B cell (primary cell): Measurements from ENCODE around the gene PLEKHA8. TPM values are rescaled to one million over a fixed set of nuclear protein-coding genes. Genes with fewer than 3 reads are reported as not detected.

Experiments
- ATAC-seq: fragments of 200-7000 bp; cut with Tn5 transposase; one replicate; pipeline ENCODE4 v1.10.0; 2021; ENCODE audit warnings: low read depth, mild to moderate bottlenecking, moderate number of reproducible peaks, moderate library complexity
- CTCF ChIA-PET: fragments of 350-600 bp; sonication (Branson Sonifier 250); formaldehyde crosslinking; loops from one replicate; lab custom pipeline; 2021; ENCODE audit warnings: antibody characterized with exemption, inconsistent platforms; lab: Charles Lee
- POLR2A ChIA-PET: fragments of 350-600 bp; sonication (Branson Sonifier 250); formaldehyde crosslinking; loops from one replicate; lab custom pipeline; 2021; ENCODE audit warnings: antibody characterized with exemption; lab: Charles Lee
- DNase-seq: peaks from one replicate; pipeline ENCODE4 v3.0.0; 2013
- H2AFZ ChIP-seq: 2 replicates; pipeline ENCODE4 v1.6.1; 2012; ENCODE audit warnings: mild to moderate bottlenecking, low read depth, low read length; ENCODE audit not compliant: insufficient read depth, poor library complexity, severe bottlenecking
- H3K27ac ChIP-seq, 2 donors: 1 replicate in 1 of 2; 2 replicates in 1 of 2; pipeline ENCODE4 v1.5.1; 2012 to 2013; ENCODE audit warnings: low read length in 2 of 2, mild to moderate bottlenecking in 2 of 2, moderate library complexity in 1 of 2
- H3K27me3 ChIP-seq, 4 experiments: fragments of 200-600 bp in 1 of 4; sonication (generic) in 1 of 4; replicated peaks in 1 of 4; 1 replicate in 2 of 4; 2 replicates in 2 of 4; pipeline versions ENCODE4 v1.6.1 to v1.7.0; 2013 to 2016; ENCODE audit warnings: low read length in 3 of 4, mild to moderate bottlenecking in 2 of 4, mixed read lengths in 1 of 4, moderate library complexity in 1 of 4; ENCODE audit not compliant: insufficient read depth in 4 of 4, control insufficient read depth in 3 of 4; ENCODE audit errors: control extremely low read depth in 1 of 4
- H3K36me3 ChIP-seq, 2 experiments: replicated peaks in 1 of 2; 1 replicate in 1 of 2; 2 replicates in 1 of 2; pipeline versions ENCODE4 v1.6.1 to v1.7.1; 2013; ENCODE audit warnings: low read length in 1 of 2; ENCODE audit not compliant: insufficient read depth in 2 of 2, control insufficient read depth in 1 of 2; ENCODE audit errors: control extremely low read depth in 1 of 2, extremely low read depth in 1 of 2
- H3K4me1 ChIP-seq, 2 donors: fragments of 200-600 bp in 1 of 2; sonication (generic) in 1 of 2; 1 replicate in 1 of 2; 2 replicates in 1 of 2; pipeline versions ENCODE4 v1.5.1 to v1.6.1; 2013 to 2017; ENCODE audit warnings: low read length in 2 of 2; ENCODE audit not compliant: control insufficient read depth in 2 of 2, insufficient read depth in 2 of 2
- H3K4me2 ChIP-seq: replicated peaks from 2 replicates; pipeline ENCODE3; 2012; ENCODE audit warnings: mild to moderate bottlenecking, low read depth, low read length; ENCODE audit not compliant: poor library complexity, severe bottlenecking
- H3K4me3 ChIP-seq, 5 experiments: fragments of 200-600 bp in 1 of 5; sonication (generic) in 1 of 5; 1 replicate in 3 of 5; 2 replicates in 2 of 5; pipeline versions ENCODE4 v1.5.1 to v1.7.0; 2011 to 2016; ENCODE audit warnings: low read length in 4 of 5, mild to moderate bottlenecking in 4 of 5, low read depth in 2 of 5, control low read depth in 1 of 5, moderate library complexity in 1 of 5; ENCODE audit not compliant: insufficient read depth in 1 of 5; ENCODE audit errors: control extremely low read depth in 1 of 5, extremely low read depth in 1 of 5
- H3K79me2 ChIP-seq: fragments of 200-600 bp; sonication (generic); one replicate; pipeline ENCODE4 v1.6.0; 2016; ENCODE audit warnings: low read length; ENCODE audit not compliant: control insufficient read depth, insufficient read depth
- H3K9ac ChIP-seq: fragments of 200-600 bp; sonication (generic); 2 replicates; pipeline ENCODE4 v1.6.1; 2017; ENCODE audit warnings: mild to moderate bottlenecking, low read length, moderate library complexity
- H3K9me3 ChIP-seq, 3 donors: one replicate each; pipeline versions ENCODE4 v1.6.1 to v1.7.1; 2013; ENCODE audit warnings: low read length in 2 of 3; ENCODE audit not compliant: control insufficient read depth in 2 of 3, insufficient read depth in 1 of 3; ENCODE audit errors: control extremely low read depth in 1 of 3
- H4K20me1 ChIP-seq: 2 replicates; pipeline ENCODE4 v1.6.0; 2012; ENCODE audit warnings: mild to moderate bottlenecking, low read length; ENCODE audit not compliant: insufficient read depth, control insufficient read depth, poor library complexity, severe bottlenecking
- H3K27ac Mint-ChIP-seq: one replicate; pipeline ENCODE4 v1.8.0; 2021; ENCODE audit warnings: mixed read lengths
- H3K27me3 Mint-ChIP-seq: one replicate; pipeline ENCODE4 v1.8.0; 2021; ENCODE audit warnings: mixed read lengths
- H3K4me1 Mint-ChIP-seq: one replicate; pipeline ENCODE4 v1.8.0; 2021; ENCODE audit warnings: mixed read lengths
- H3K4me3 Mint-ChIP-seq: one replicate; pipeline ENCODE4 v1.8.0; 2021; ENCODE audit warnings: mixed read lengths
- H3K9me3 Mint-ChIP-seq: one replicate; pipeline ENCODE4 v1.8.0; 2022; ENCODE audit warnings: mixed read lengths; ENCODE audit not compliant: insufficient read depth
- CTCF ChIP-seq: fragments of 200-600 bp; IDR thresholded peaks from one replicate; pipeline ENCODE4 v1.8.0; 2022; ENCODE audit warnings: antibody characterized with exemption, mild to moderate bottlenecking
- EZH2 ChIP-seq: IDR thresholded peaks from 2 replicates; pipeline ENCODE4 v1.6.1; 2012; ENCODE audit warnings: borderline replicate concordance, low read depth, mild to moderate bottlenecking, moderate library complexity, low read length; ENCODE audit not compliant: insufficient read depth, poor library complexity, severe bottlenecking
- WGBS: methylation state at CpG from one replicate; pipeline ENCODE4 v1.1.5; 2013; ENCODE audit warnings: missing lambda C conversion rate; ENCODE audit not compliant: insufficient coverage; 5-methylcytosine and 5-hydroxymethylcytosine counted together
- intact Hi-C: fragments of 100-400 bp; cut with micrococcal nuclease; formaldehyde crosslinking; loops from one replicate; pipeline ENCODE4 v1.10.0; 2022
- polyA plus RNA-seq: library from polyadenylated mRNA; depleted of rRNA; stranded (reverse); fragments of >200 nt; gene quantifications from 2 replicates; pipeline ENCODE4 v1.2.3, GENCODE V29; 2012
- total RNA-seq, 2 donors: library from RNA; stranded (reverse); fragments of 120-200 nt in 1 of 2; gene quantifications; 1 replicate in 1 of 2; 2 replicates in 1 of 2; pipeline versions ENCODE4 v1.2.3 to v1.2.4, GENCODE V29; 2013 to 2022

The PLEKHA8 gene
- total and polyA plus RNA-seq, 2 donors (not counting 1 experiment from before 2014, with no cell fraction given): 1.7 to 10.5 TPM

GRCh38 chr7:30172451-30172850 lies 144.2 kb downstream of the PLEKHA8 start:
- no peaks in the 10 kb centered on the region for H3K27me3 ChIP-seq
- H4K20me1 ChIP-seq: no peaks in the 10 kb centered on the region
- H3K4me1 ChIP-seq: peaks cover 17 to 19% of the 10 kb centered on the region in 2 donors
- no peak overlapping the region for H3K9ac ChIP-seq
- H3K36me3 ChIP-seq: no peaks in the 10 kb centered on the region
- no peak overlapping the region for H3K4me3 ChIP-seq
- CTCF ChIA-PET: no interaction called here
- Mint-ChIP-seq H3K27ac (no peak overlapping the region), H3K27me3 (no peaks in the 10 kb centered on the region), H3K4me1 (peaks cover 25% of the 10 kb centered on the region), H3K9me3 (no peaks in the 10 kb centered on the region), H3K4me3 (no peak overlapping the region)
- DNase-seq: no peak
- WGBS: 97% methylated on average over 2 of the region's 3 CpGs
- H3K4me2 ChIP-seq: no peak overlapping the region
- no peak for TF ChIP-seq CTCF
- no peak for TF ChIP-seq EZH2
- no peak for ATAC-seq
- no peak overlapping the region for H3K27ac ChIP-seq
- intact Hi-C loops: no loop called here
- POLR2A ChIA-PET: no interaction called here
- H3K9me3 ChIP-seq: no peaks in the 10 kb centered on the region
- no peaks in the 10 kb centered on the region for H3K79me2 ChIP-seq
- H2AFZ ChIP-seq: no peak overlapping the region

GRCh38 chr7:30173058-30173897 lies 145.1 kb downstream of the PLEKHA8 start:
- TF ChIP-seq EZH2 (no peak), CTCF (no peak)
- Histone ChIP-seq H3K36me3 (no peaks in the 10 kb centered on the region), H3K4me2 (no peak overlapping the region), H3K27ac (no peak overlapping the region), H2AFZ (no peak overlapping the region), H3K9ac (no peak overlapping the region), H3K4me3 (no peak overlapping the region), H3K4me1 (peaks cover 17 to 22% of the 10 kb centered on the region in 2 donors), H3K27me3 (no peaks in the 10 kb centered on the region), H4K20me1 (no peaks in the 10 kb centered on the region), H3K79me2 (no peaks in the 10 kb centered on the region), H3K9me3 (no peaks in the 10 kb centered on the region)
- H3K4me1 Mint-ChIP-seq: peaks cover 29% of the 10 kb centered on the region
- intact Hi-C loops: no loop called here
- ATAC-seq (no peak), DNase-seq (no peak)
- H3K27me3 Mint-ChIP-seq: no peaks in the 10 kb centered on the region
- CTCF ChIA-PET: interaction anchor here (1.0 to 1.2 kb wide), 2 partner anchors 9 to 272 kb away, joined by 3 to 5 read pairs; no protein-coding TSS in a partner anchor
- H3K4me3 Mint-ChIP-seq: no peak overlapping the region
- POLR2A ChIA-PET: interaction anchor here (0.6 kb wide), 1 partner anchor 9 kb away, joined by 3 read pairs; no protein-coding TSS in a partner anchor
- WGBS: 94% methylated on average over 11 of the region's 13 CpGs
- no peaks in the 10 kb centered on the region for H3K9me3 Mint-ChIP-seq
- no peak overlapping the region for H3K27ac Mint-ChIP-seq
